IPS-18c (cell line): ENCODE data around the gene TMEM191C.
"Not testable (repeated sequence)": the region's sequence is repeated elsewhere in the genome, so short reads cannot be mapped to it uniquely, and the experiment has no call there.

Source experiments
- H3K4me3 ChIP-seq: 2 replicates; pipeline ENCODE4 v1.7.0; 2013; ENCODE audit warnings: low read depth, mild to moderate bottlenecking, low read length, moderate library complexity; ENCODE audit not compliant: insufficient read depth
- H3K9me3 ChIP-seq: one replicate; pipeline ENCODE4 v1.6.1; 2013; ENCODE audit warnings: mild to moderate bottlenecking, low read length, moderate library complexity; ENCODE audit not compliant: control insufficient read depth, insufficient read depth

The TMEM191C gene

GRCh38 chr22:21510397-21510796, 43.2 kb downstream of the TMEM191C start:
- not testable (repeated sequence) for H3K9me3 ChIP-seq, H3K4me3 ChIP-seq

GRCh38 chr22:21512022-21512421, 44.8 kb downstream of the TMEM191C start:
- not testable (repeated sequence) for H3K4me3 ChIP-seq, H3K9me3 ChIP-seq

DNA sequence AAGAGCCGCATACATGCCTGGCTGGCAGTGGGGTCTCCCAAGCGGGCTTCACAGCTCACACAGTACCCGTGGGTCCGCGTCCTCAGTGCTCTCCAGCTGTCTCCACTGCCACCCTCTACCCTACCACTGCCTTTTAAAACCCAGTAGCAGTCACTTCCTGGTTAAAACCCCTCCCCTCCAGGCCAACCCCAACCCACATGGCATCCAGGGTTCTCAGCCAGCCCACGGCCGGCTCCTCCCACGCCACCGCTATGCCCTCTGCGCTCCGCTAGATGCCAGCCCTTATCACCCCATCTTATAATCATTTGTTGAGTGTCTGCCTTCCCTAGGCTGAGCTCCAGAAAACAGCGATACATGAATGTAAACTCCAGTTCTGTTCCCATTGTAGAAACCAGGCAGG, 46.9 kb downstream of the TMEM191C start:
- H3K9me3 ChIP-seq, H3K4me3 ChIP-seq: not testable (repeated sequence)

DNA sequence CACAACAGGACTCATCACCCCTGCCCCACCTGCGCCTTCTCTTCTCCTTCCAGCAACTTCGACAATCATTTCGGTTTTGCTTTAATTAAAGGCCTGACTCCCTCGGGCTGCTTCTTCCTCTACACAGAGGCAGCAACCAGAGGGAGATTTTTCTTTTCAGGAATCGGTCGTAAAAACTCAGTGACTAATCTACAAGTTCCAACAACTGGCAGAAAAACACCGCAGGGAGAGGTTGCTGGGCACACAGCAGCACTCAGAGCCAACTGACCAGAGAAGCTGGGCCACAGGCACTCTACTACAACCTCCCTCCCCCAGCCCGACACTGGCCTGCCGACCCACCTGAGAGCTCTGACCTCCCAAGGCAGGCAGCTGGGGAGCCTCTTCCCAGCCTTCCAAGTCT, 48.0 kb downstream of the TMEM191C start:
- H3K4me3 ChIP-seq, H3K9me3 ChIP-seq: not testable (repeated sequence)

DNA sequence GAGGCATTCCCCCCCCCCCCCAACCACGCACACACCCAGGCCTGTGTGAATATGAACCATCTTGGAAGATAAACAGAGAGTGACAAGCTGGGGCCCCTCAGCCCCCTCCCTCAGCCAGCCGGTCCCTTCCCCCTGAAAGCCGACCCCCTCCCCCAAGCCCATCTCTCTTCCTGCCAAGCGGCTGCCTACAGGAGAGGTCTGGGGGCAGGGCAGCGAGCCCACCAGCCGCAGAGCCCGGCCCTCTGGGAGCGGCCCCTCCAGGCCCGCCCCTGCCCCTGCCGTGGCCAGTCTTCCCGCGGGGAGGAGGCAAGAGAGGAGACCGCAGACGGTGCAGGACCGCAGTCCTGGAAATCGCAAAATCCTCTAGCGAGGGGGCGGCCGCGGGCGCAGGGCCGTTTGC, 49.3 kb downstream of the TMEM191C start:
- H3K9me3 ChIP-seq, H3K4me3 ChIP-seq: not testable (repeated sequence)

- not testable (repeated sequence) for H3K9me3 ChIP-seq, H3K4me3 ChIP-seq
Observed at GRCh38 chr22:21516970-21517764, 50.0 kb downstream of the TMEM191C start.
